ENCODE results near the gene MANF. TPM values are rescaled to one million over a fixed set of nuclear protein-coding genes. Genes with fewer than 3 reads are reported as not detected.

MANF gene
- total and polyA plus RNA-seq, 2 of the 13 experiments (the other 11 are each of a cell fraction or from before 2014, with no cell fraction given): 55.4 to 269 TPM

DNA sequence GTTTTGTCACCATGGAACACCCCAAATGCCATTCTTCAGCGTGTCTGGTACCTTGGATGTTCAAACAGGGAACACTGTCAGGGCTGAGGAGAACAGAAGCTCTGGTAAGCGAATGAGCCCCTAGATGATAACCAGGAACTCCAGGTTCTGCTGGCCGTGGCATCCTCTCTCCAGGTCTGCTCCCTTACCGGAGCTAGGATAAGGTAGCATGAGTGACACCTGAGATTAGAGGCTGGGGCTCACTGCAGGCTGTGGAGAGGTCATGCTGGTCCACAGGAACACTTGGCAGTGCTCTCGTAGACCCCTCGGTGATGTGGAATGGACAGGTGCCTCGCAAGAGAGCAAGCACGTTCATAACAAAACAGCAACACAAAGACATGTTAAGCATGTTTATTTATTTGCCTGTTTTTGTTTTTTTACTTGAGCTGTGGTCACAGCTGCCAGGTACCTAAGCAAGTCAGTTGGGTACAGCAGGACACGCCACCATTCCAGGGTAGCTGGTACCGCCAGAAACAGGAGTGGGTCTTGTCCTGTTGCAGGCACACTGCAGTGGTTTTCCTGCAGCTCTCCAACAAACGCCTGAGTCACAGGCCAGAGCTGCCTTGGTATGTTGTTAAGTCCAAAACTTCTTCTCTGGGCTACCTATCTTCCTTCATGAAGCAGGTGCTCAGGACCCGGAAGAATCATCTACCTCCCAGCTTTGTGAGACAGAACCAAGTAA is 10.6 kb downstream of the MANF start (continued):
- TF ChIP-seq, protein P1, sequence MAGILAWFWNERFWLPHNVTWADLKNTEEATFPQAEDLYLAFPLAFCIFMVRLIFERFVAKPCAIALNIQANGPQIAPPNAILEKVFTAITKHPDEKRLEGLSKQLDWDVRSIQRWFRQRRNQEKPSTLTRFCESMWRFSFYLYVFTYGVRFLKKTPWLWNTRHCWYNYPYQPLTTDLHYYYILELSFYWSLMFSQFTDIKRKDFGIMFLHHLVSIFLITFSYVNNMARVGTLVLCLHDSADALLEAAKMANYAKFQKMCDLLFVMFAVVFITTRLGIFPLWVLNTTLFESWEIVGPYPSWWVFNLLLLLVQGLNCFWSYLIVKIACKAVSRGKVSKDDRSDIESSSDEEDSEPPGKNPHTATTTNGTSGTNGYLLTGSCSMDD (CRISPR knock-in tag; IDR thresholded peaks at IDR 0.05): no peak
- no peak for TF ChIP-seq SNAPC2 (CRISPR knock-in tag; IDR thresholded peaks at IDR 0.05)
- no peak for TF ChIP-seq SMARCE1 (IDR thresholded peaks at IDR 0.05; ENCODE audit: borderline replicate concordance)
- TF ChIP-seq ZFP90 (CRISPR knock-in tag; IDR thresholded peaks at IDR 0.05; ENCODE audit: borderline replicate concordance): no peak
- TF ChIP-seq ZMAT3 (CRISPR knock-in tag; conservative IDR thresholded peaks at IDR 0.05): no peak
- TF ChIP-seq ZNF775 (CRISPR knock-in tag; IDR thresholded peaks at IDR 0.05; ENCODE audit: borderline replicate concordance): no peak
- TF ChIP-seq, protein P2, sequence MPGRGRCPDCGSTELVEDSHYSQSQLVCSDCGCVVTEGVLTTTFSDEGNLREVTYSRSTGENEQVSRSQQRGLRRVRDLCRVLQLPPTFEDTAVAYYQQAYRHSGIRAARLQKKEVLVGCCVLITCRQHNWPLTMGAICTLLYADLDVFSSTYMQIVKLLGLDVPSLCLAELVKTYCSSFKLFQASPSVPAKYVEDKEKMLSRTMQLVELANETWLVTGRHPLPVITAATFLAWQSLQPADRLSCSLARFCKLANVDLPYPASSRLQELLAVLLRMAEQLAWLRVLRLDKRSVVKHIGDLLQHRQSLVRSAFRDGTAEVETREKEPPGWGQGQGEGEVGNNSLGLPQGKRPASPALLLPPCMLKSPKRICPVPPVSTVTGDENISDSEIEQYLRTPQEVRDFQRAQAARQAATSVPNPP (CRISPR knock-in tag; IDR thresholded peaks at IDR 0.05): no peak
- TF ChIP-seq, protein P3, sequence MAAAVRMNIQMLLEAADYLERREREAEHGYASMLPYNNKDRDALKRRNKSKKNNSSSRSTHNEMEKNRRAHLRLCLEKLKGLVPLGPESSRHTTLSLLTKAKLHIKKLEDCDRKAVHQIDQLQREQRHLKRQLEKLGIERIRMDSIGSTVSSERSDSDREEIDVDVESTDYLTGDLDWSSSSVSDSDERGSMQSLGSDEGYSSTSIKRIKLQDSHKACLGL (CRISPR knock-in tag; IDR thresholded peaks at IDR 0.05): no peak
- TF ChIP-seq, protein P4, sequence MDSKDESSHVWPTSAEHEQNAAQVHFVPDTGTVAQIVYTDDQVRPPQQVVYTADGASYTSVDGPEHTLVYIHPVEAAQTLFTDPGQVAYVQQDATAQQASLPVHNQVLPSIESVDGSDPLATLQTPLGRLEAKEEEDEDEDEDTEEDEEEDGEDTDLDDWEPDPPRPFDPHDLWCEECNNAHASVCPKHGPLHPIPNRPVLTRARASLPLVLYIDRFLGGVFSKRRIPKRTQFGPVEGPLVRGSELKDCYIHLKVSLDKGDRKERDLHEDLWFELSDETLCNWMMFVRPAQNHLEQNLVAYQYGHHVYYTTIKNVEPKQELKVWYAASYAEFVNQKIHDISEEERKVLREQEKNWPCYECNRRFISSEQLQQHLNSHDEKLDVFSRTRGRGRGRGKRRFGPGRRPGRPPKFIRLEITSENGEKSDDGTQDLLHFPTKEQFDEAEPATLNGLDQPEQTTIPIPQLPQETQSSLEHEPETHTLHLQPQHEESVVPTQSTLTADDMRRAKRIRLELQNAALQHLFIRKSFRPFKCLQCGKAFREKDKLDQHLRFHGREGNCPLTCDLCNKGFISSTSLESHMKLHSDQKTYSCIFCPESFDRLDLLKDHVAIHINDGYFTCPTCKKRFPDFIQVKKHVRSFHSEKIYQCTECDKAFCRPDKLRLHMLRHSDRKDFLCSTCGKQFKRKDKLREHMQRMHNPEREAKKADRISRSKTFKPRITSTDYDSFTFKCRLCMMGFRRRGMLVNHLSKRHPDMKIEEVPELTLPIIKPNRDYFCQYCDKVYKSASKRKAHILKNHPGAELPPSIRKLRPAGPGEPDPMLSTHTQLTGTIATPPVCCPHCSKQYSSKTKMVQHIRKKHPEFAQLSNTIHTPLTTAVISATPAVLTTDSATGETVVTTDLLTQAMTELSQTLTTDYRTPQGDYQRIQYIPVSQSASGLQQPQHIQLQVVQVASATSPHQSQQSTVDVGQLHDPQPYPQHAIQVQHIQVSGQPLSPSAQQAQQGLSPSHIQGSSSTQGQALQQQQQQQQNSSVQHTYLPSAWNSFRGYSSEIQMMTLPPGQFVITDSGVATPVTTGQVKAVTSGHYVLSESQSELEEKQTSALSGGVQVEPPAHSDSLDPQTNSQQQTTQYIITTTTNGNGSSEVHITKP (CRISPR knock-in tag; IDR thresholded peaks at IDR 0.05; ENCODE audit: low read depth): no peak
- no peak for TF ChIP-seq SRY (CRISPR knock-in tag; IDR thresholded peaks at IDR 0.05)
- TF ChIP-seq SP2 (CRISPR knock-in tag; IDR thresholded peaks at IDR 0.05): no peak
- peak in 1 of 2 experiments; percentile 50; a peak in 2 of 4 replicates for TF ChIP-seq POLR2A (IDR thresholded peaks at IDR 0.05; ENCODE audit: insufficient read depth in 1 of 2, low read depth in 2 of 2, low read length in 2 of 2)
- no peak for TF ChIP-seq ZNF260 (CRISPR knock-in tag; IDR thresholded peaks at IDR 0.05; ENCODE audit: borderline replicate concordance, low read depth)
- TF ChIP-seq POLR2AphosphoS2 (IDR thresholded peaks at IDR 0.05; ENCODE audit: low read depth, low read length): peak; percentile 34; the same call in 1 of the 2 replicates
- no peak for TF ChIP-seq HIC2 (CRISPR knock-in tag; IDR thresholded peaks at IDR 0.05; ENCODE audit: low read depth)

Data from HepG2 (cell line).